Transverse colon (tissue), 4 donors: ENCODE data around the gene LRP1B.

Experiments
- CTCF ChIP-seq, 5 experiments: fragments of 200-600 bp in 3 of 5; fragments of 450-650 bp in 2 of 5; sonication (generic) in 3 of 5; IDR thresholded peaks; 1 replicate in 2 of 5; 2 replicates in 3 of 5; pipeline ENCODE4 v1.5.1; 2016 to 2017; ENCODE audit warnings: antibody characterized with exemption in 5 of 5, inconsistent platforms in 3 of 5, mild to moderate bottlenecking in 2 of 5, moderate library complexity in 1 of 5
- POLR2AphosphoS5 ChIP-seq, 3 donors: sonication (generic); formaldehyde crosslinking; IDR thresholded peaks; one replicate each; pipeline ENCODE4 v1.6.1; 2016; ENCODE audit warnings: antibody characterized with exemption in 3 of 3

DNA sequence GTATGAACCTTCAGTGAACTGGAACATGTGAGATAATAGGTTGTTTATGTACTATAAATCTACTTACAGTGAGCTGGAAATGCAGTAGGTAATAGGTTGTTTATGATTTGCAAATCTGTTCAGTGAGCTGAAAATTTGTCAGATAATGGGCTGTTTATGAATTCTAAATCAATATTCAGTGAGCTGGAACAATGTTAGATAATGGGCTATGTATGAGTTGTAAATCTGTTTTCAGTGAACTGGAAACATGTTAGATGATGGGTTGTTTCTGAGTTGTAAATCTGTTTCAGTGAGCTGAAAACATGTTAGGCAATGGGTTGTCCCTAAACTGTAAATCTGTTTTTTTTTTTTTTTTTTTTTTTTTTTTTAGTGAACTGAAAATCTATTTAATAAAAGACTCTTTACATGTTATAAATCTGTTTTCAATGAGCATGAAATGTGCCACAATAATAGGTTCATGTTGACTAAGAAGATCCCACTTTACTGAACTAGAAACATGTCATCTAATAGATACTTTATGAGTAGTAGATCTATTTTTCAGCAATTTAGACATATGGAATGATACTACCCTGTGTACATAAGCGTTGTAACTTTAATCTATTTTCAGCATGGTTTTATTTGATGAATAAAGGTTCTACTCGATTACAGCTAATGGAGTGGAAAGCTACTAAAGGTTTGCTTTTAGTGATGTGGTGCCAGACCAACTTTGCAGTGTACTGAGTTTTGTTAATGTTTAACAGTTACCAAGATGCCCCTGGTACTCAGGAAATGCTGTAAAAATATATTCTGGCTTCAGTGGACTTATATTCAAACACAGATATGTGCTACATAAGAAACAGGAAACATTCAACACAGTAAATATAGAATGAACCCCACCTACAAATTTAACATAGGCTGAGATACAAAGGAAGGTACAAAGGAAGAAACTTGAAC lies 1471.8 kb downstream of the LRP1B start:
- TF ChIP-seq CTCF (IDR thresholded peaks at IDR 0.05) (no peak), POLR2AphosphoS5 (IDR thresholded peaks at IDR 0.05) (no peak)
